Coronary artery (tissue), 2 donors: ENCODE data around the gene CYP24A1.

ENCODE experiments used
- DNase-seq: peaks from one replicate; pipeline ENCODE4 v3.0.0-alpha.2; 2017; ENCODE audit warnings: low spot score
- H3K27ac ChIP-seq, 2 donors: fragments of 200-600 bp; sonication (generic); one replicate each; pipeline ENCODE4 v1.5.1; 2016 to 2019
- H3K4me3 ChIP-seq: fragments of 200-600 bp; sonication (generic); 2 replicates; pipeline ENCODE4 v1.5.1; 2016; ENCODE audit warnings: mild to moderate bottlenecking, moderate library complexity
- CTCF ChIP-seq: fragments of 200-600 bp; sonication (generic); IDR thresholded peaks from one replicate; pipeline ENCODE4 v1.5.1; 2019; ENCODE audit warnings: antibody characterized with exemption

The CYP24A1 gene

DNA sequence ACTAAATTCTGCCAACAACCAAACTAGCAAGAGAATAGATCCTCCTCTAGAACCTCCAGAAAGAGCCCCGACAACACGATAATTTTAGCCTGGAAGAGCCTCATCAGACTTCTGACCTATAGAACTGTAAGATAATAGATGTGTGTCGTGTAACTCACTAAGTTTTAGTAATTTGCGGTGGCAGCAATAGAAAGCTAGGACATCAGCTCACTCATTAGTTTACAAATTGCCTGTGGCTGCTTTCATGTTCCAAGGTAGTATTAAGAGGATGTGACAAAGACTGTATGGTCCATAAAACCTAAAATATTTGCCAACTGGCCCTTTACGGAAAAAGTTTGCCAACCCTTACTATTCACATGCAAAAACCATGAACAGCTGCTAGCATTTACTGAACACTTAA lies 17.3 kb downstream of the CYP24A1 start:
- no peak for TF ChIP-seq CTCF
- Histone ChIP-seq H3K27ac (no peak overlapping the region), H3K4me3 (no peak overlapping the region)
- DNase-seq = no peak

DNA sequence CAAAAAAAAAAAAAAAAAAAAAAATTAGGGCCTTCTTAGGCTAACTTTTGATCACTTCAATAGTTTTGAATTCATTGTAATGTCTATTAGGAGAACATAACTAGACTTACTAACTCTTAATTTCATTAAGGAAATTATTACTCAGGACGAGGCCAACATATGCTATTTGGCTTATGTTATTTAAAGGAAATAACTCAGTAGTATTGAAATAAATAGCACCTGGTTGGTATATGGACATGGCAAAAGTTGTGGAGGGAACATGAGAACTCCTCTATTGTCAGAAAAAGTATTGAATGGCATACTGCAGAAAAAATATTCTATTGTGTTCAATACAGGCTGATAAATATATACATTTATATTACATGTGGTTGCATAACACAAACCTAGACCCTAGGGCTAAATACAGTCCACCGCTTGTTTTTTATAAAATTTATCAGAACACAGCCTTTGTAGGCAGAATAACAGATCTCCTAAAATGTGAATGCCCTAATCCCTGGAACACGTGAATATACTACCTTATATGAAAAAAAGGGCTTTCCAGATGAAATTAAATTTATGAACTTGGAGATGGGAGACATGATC lies 18.0 kb downstream of the CYP24A1 start:
- H3K27ac ChIP-seq = no peak overlapping the region
- no peak overlapping the region for H3K4me3 ChIP-seq
- no peak for DNase-seq
- TF ChIP-seq CTCF = no peak

- Histone ChIP-seq H3K4me3 (no peak overlapping the region), H3K27ac (no peak overlapping the region)
- no peak for DNase-seq
- TF ChIP-seq CTCF = no peak
Measured at GRCh38 chr20:54154439-54154838, 19.3 kb downstream of the CYP24A1 start.

- no peak for TF ChIP-seq CTCF
- H3K4me3 ChIP-seq = no peak overlapping the region
- no peak for DNase-seq
- no peak overlapping the region for H3K27ac ChIP-seq
Measured at GRCh38 chr20:54153847-54154246, 19.9 kb downstream of the CYP24A1 start.

DNA sequence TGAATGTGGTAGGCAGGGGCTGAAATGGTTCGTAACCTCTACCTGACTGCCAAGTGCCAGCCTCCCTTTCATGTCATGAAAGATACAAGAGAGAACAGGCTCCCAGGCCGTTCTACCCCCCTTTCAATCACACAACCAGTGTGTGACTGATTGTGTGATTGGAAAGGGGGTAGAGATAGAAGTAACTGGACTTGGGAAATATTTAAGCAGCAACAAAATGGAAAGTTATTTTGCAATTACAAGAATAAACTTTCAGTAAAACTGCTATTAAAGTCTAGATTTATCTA lies 20.8 kb downstream of the CYP24A1 start:
- TF ChIP-seq CTCF = no peak
- H3K4me3 ChIP-seq = no peak overlapping the region
- no peak for DNase-seq
- no peak overlapping the region for H3K27ac ChIP-seq

- no peak for TF ChIP-seq CTCF
- no peak overlapping the region for H3K27ac ChIP-seq
- H3K4me3 ChIP-seq = no peak overlapping the region
- no peak for DNase-seq
Measured at GRCh38 chr20:54152227-54153040, 21.4 kb downstream of the CYP24A1 start.
